ENCODE results near the gene EXOC7. TPM values are rescaled to one million over a fixed set of nuclear protein-coding genes. Genes with fewer than 3 reads are reported as not detected.

Gene EXOC7
- total RNA-seq, 1 donor from 2014 or later, result 145 TPM

DNA sequence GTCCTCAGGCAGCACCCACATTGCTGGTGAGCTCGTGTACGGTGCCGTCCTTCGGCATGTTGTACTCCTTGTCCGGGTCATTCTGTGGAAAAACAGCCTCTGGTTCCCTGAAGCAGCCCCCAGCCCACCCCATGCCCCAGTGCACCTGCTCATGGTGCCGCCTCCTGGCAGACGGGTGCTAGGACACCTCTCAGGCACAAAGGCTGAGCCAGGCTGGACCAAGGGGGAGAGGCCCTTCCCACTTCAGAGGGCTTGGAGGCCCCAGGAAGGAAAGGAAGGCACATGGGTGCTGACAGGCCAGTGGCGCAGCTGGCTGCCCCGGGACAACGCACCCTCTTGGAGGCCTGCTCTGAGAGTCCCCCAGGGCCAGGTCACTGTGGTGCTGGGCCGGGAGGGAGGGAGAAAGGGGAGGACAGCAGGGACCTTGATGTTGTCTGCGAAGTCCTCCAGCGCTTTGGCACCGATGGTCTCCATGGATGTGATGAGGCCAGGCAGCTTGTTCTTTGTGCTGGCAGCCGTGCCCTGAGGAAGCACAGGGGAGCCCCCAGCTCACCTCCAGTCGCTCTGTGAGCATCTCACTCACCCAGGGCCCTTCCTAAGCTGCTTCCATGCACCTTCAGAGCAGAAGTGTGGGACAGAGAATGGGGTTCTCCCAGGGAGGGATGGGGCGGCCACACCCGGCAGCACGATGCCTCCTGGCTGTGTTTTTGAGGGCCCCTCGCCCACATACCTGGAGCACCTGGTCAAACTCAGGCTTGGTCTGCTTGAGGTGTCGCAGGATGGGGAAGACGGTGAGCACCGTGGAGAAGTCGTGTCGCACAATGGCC lies 15.3 kb downstream of the EXOC7 start:
- no peak for FAIRE-seq
- TF ChIP-seq, protein P1, sequence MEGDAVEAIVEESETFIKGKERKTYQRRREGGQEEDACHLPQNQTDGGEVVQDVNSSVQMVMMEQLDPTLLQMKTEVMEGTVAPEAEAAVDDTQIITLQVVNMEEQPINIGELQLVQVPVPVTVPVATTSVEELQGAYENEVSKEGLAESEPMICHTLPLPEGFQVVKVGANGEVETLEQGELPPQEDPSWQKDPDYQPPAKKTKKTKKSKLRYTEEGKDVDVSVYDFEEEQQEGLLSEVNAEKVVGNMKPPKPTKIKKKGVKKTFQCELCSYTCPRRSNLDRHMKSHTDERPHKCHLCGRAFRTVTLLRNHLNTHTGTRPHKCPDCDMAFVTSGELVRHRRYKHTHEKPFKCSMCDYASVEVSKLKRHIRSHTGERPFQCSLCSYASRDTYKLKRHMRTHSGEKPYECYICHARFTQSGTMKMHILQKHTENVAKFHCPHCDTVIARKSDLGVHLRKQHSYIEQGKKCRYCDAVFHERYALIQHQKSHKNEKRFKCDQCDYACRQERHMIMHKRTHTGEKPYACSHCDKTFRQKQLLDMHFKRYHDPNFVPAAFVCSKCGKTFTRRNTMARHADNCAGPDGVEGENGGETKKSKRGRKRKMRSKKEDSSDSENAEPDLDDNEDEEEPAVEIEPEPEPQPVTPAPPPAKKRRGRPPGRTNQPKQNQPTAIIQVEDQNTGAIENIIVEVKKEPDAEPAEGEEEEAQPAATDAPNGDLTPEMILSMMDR (IDR thresholded peaks at IDR 0.05; ENCODE audit: insufficient read depth, low read depth, low read length), result no peak
- TF ChIP-seq EZH2 (IDR thresholded peaks at IDR 0.05; ENCODE audit: insufficient read depth, low read length), result no peak
- H4K20me1 ChIP-seq (ENCODE audit: insufficient read depth, low read length), result peaks cover 27% of the 10 kb centered on the region

DNA sequence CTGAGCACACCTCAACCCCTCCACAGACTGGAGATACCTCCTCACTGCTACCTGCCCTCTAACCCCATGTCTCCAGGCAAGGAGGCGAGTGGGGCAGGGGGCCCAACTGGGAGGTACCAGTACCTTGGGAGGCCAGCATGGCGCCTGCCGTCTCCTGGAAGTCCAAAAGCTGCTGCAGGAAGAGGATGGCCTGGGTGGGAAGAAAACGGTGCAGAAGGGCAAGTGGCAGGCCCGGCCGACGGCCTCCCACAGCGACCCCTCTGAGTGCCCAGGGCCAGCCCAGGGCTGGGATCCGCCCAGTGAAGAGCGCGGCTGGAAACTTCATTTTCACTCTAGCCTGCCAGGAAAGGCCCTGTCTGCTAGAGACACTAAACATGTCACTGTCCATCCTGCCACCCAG lies 16.1 kb downstream of the EXOC7 start:
- TF ChIP-seq EZH2 (IDR thresholded peaks at IDR 0.05; ENCODE audit: insufficient read depth, low read length), result no peak
- TF ChIP-seq, protein P1 (IDR thresholded peaks at IDR 0.05; ENCODE audit: insufficient read depth, low read depth, low read length), result no peak
- H3K27me3 Mint-ChIP-seq (ENCODE audit: low read depth, unreplicated experiment), result no peaks in the 10 kb centered on the region
- FAIRE-seq, result no peak
- Histone ChIP-seq H3K4me2 (ENCODE audit: low read length) (no peak overlapping the region), H3K79me2 (ENCODE audit: insufficient read depth, low read length) (no peaks in the 10 kb centered on the region), H3K4me1 (ENCODE audit: insufficient read depth, low read length) (no peaks in the 10 kb centered on the region), H3K4me3 (ENCODE audit: insufficient read depth, low read depth, low read length) (no peak overlapping the region), H2AFZ (ENCODE audit: low read depth, low read length) (no peak overlapping the region), H4K20me1 (ENCODE audit: insufficient read depth, low read length) (peaks cover 20% of the 10 kb centered on the region), H3K9ac (ENCODE audit: low read length) (no peak overlapping the region), H3K9me3 (ENCODE audit: insufficient read depth, low read depth, low read length) (no peaks in the 10 kb centered on the region), H3K36me3 (ENCODE audit: insufficient read depth, low read length) (peaks cover 20% of the 10 kb centered on the region), H3K27me3 (ENCODE audit: insufficient read depth, low read length) (no peaks in the 10 kb centered on the region), H3K27ac (ENCODE audit: low read depth, low read length) (no peak overlapping the region)
- H3K4me1 Mint-ChIP-seq (ENCODE audit: low read depth, unreplicated experiment), result peaks cover 5% of the 10 kb centered on the region
- H3K9me3 Mint-ChIP-seq (ENCODE audit: unreplicated experiment), result no peaks in the 10 kb centered on the region
- DNase-seq (ENCODE audit: low read depth), result no peak
- H3K4me3 Mint-ChIP-seq (ENCODE audit: unreplicated experiment), result no peak overlapping the region
- H3K36me3 Mint-ChIP-seq (ENCODE audit: low read depth, unreplicated experiment), result peaks cover 14% of the 10 kb centered on the region
- H3K27ac Mint-ChIP-seq (ENCODE audit: unreplicated experiment), result no peak overlapping the region

More for the DNA sequence above, 15.3 kb downstream of the EXOC7 start:
- Mint-ChIP-seq H3K4me1 (ENCODE audit: low read depth, unreplicated experiment) (peaks cover 1% of the 10 kb centered on the region), H3K36me3 (ENCODE audit: low read depth, unreplicated experiment) (peaks cover 14% of the 10 kb centered on the region), H3K9me3 (ENCODE audit: unreplicated experiment) (no peaks in the 10 kb centered on the region), H3K4me3 (ENCODE audit: unreplicated experiment) (no peak overlapping the region), H3K27ac (ENCODE audit: unreplicated experiment) (peak overlapping the region; percentile 53), H3K27me3 (ENCODE audit: low read depth, unreplicated experiment) (no peaks in the 10 kb centered on the region)
- Histone ChIP-seq H2AFZ (ENCODE audit: low read depth, low read length) (no peak overlapping the region), H3K4me3 (ENCODE audit: insufficient read depth, low read depth, low read length) (no peak overlapping the region), H3K36me3 (ENCODE audit: insufficient read depth, low read length) (peaks cover 21% of the 10 kb centered on the region), H3K79me2 (ENCODE audit: insufficient read depth, low read length) (no peaks in the 10 kb centered on the region), H3K9me3 (ENCODE audit: insufficient read depth, low read depth, low read length) (no peaks in the 10 kb centered on the region), H3K27ac (ENCODE audit: low read depth, low read length) (no peak overlapping the region), H3K27me3 (ENCODE audit: insufficient read depth, low read length) (no peaks in the 10 kb centered on the region), H3K4me1 (ENCODE audit: insufficient read depth, low read length) (no peaks in the 10 kb centered on the region), H3K9ac (ENCODE audit: low read length) (no peak overlapping the region), H3K4me2 (ENCODE audit: low read length) (no peak overlapping the region)
- DNase-seq (ENCODE audit: low read depth), result no peak

DNA sequence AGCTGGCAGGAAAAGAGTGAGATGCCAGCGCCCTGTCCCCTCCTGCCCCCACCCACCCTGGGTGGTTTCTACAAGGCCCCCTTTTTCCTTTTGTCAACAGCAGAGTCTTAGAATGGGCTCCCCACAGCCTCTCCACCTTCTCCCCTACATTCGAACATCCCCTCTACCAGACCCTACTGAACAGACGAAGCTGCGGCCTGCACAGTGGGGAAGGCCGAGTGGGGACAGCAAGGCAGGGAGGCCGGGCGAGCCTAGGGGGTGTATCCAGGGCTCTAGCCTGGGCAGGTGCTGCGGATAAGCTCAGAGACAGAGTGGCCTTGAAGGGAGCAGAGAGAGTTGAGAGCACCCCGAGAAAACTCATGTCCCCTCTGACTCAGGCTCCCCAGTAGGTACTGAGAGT lies 17.2 kb downstream of the EXOC7 start:
- Mint-ChIP-seq H3K4me3 (ENCODE audit: unreplicated experiment) (no peak overlapping the region), H3K27ac (ENCODE audit: unreplicated experiment) (no peak overlapping the region), H3K9me3 (ENCODE audit: unreplicated experiment) (no peaks in the 10 kb centered on the region), H3K36me3 (ENCODE audit: low read depth, unreplicated experiment) (peaks cover 12% of the 10 kb centered on the region), H3K27me3 (ENCODE audit: low read depth, unreplicated experiment) (no peaks in the 10 kb centered on the region), H3K4me1 (ENCODE audit: low read depth, unreplicated experiment) (peaks cover 11% of the 10 kb centered on the region)
- H3K9me3 ChIP-seq (ENCODE audit: insufficient read depth, low read depth, low read length), result no peaks in the 10 kb centered on the region
- DNase-seq (ENCODE audit: low read depth), result no peak
- H3K79me2 ChIP-seq (ENCODE audit: insufficient read depth, low read length), result no peaks in the 10 kb centered on the region
- H3K27ac ChIP-seq (ENCODE audit: low read depth, low read length), result no peak overlapping the region
- H3K9ac ChIP-seq (ENCODE audit: low read length), result no peak overlapping the region
- FAIRE-seq, result no peak
- peaks cover 20% of the 10 kb centered on the region for H3K36me3 ChIP-seq (ENCODE audit: insufficient read depth, low read length)
- no peaks in the 10 kb centered on the region for H3K4me1 ChIP-seq (ENCODE audit: insufficient read depth, low read length)
- no peaks in the 10 kb centered on the region for H3K27me3 ChIP-seq (ENCODE audit: insufficient read depth, low read length)
- H3K4me3 ChIP-seq (ENCODE audit: insufficient read depth, low read depth, low read length), result no peak overlapping the region
- no peak overlapping the region for H2AFZ ChIP-seq (ENCODE audit: low read depth, low read length)
- H3K4me2 ChIP-seq (ENCODE audit: low read length), result no peak overlapping the region
- H4K20me1 ChIP-seq (ENCODE audit: insufficient read depth, low read length), result peaks cover 14% of the 10 kb centered on the region
- TF ChIP-seq, protein P1 (IDR thresholded peaks at IDR 0.05; ENCODE audit: insufficient read depth, low read depth, low read length), result no peak
- TF ChIP-seq EZH2 (IDR thresholded peaks at IDR 0.05; ENCODE audit: insufficient read depth, low read length), result no peak
